Right atrium auricular region (tissue), 2 donors: ENCODE measurements around the gene ROBO2. TPM values are rescaled to one million over a fixed set of nuclear protein-coding genes. Genes with fewer than 3 reads are reported as not detected.

Experiments used
- DNase-seq: peaks from one replicate; pipeline ENCODE4 v3.0.0-alpha.2; 2019; ENCODE audit warnings: low spot score
- H3K27ac ChIP-seq, 2 donors: fragments of 200-600 bp; sonication (generic); 1 replicate in 1 of 2; 2 replicates in 1 of 2; pipeline ENCODE4 v1.5.1; 2016 to 2019
- H3K27me3 ChIP-seq, 2 donors: fragments of 200-600 bp; sonication (generic); one replicate each; pipeline versions ENCODE4 v1.5.1 to v1.6.0; 2017 to 2019
- H3K36me3 ChIP-seq: fragments of 200-600 bp; sonication (generic); one replicate; pipeline ENCODE4 v1.5.1; 2016
- H3K4me1 ChIP-seq, 2 donors: fragments of 200-600 bp; sonication (generic); one replicate each; pipeline versions ENCODE4 v1.5.1 to v1.6.0; 2017 to 2019
- H3K4me3 ChIP-seq, 2 donors: fragments of 200-600 bp; sonication (generic); 1 replicate in 1 of 2; 2 replicates in 1 of 2; pipeline ENCODE4 v1.5.1; 2017 to 2019; ENCODE audit warnings: mild to moderate bottlenecking in 1 of 2, moderate library complexity in 1 of 2
- H3K9me3 ChIP-seq, 2 donors: fragments of 200-600 bp; sonication (generic); one replicate each; pipeline ENCODE4 v1.5.1; 2019
- CTCF ChIP-seq, 2 donors: fragments of 200-600 bp; sonication (generic); IDR thresholded peaks; one replicate each; pipeline ENCODE4 v1.5.1; 2019; ENCODE audit warnings: antibody characterized with exemption in 2 of 2
- total RNA-seq, 2 donors: library from RNA; depleted of rRNA; stranded (reverse); fragments of >200 nt; gene quantifications; one replicate each; pipeline ENCODE4 v1.1.0, GENCODE V29; 2016

ROBO2 gene
- total RNA-seq, result 1 to 10 TPM in 1 of 2 donors, not detected in 1; 2.5 TPM

GRCh38 chr3:77039606-77040171, at the start of gene ROBO2:
TSS of gene ROBO2 (plus strand) at chr3:77040099. CDS start at chr3:77040786, 687 bp downstream.
- no peak for TF ChIP-seq CTCF (IDR thresholded peaks at IDR 0.05)
- no peaks in the 10 kb centered on the region for H3K36me3 ChIP-seq
- DNase-seq, result no peak
- H3K27me3 ChIP-seq, result peaks cover 0 to 5% of the 10 kb centered on the region in 2 donors
- H3K27ac ChIP-seq, result no peak within 1 kb of the TSS
- H3K4me3 ChIP-seq, result peak within 1 kb of the TSS; percentile 34 to 54
- H3K9me3 ChIP-seq, result no peaks in the 10 kb centered on the region
- peaks cover 0 to 23% of the 10 kb centered on the region in 2 donors for H3K4me1 ChIP-seq

GRCh38 chr3:76990606-76991005, 49.3 kb upstream of the ROBO2 start:
- H3K36me3 ChIP-seq, result no peaks in the 10 kb centered on the region
- no peaks in the 10 kb centered on the region for H3K27me3 ChIP-seq
- H3K27ac ChIP-seq, result no peak overlapping the region
- no peak for TF ChIP-seq CTCF (IDR thresholded peaks at IDR 0.05)
- H3K9me3 ChIP-seq, result no peaks in the 10 kb centered on the region
- DNase-seq, result no peak
- no peaks in the 10 kb centered on the region for H3K4me1 ChIP-seq
- no peak overlapping the region for H3K4me3 ChIP-seq

GRCh38 chr3:76991165-76991564, 48.7 kb upstream of the ROBO2 start:
- H3K27me3 ChIP-seq, result no peaks in the 10 kb centered on the region
- no peaks in the 10 kb centered on the region for H3K9me3 ChIP-seq
- DNase-seq, result no peak
- no peak overlapping the region for H3K27ac ChIP-seq
- no peak for TF ChIP-seq CTCF (IDR thresholded peaks at IDR 0.05)
- no peaks in the 10 kb centered on the region for H3K4me1 ChIP-seq
- H3K4me3 ChIP-seq, result no peak overlapping the region
- no peaks in the 10 kb centered on the region for H3K36me3 ChIP-seq

- H3K27me3 ChIP-seq, result no peaks in the 10 kb centered on the region
- TF ChIP-seq CTCF (IDR thresholded peaks at IDR 0.05), result no peak
- no peaks in the 10 kb centered on the region for H3K36me3 ChIP-seq
- no peak overlapping the region for H3K4me3 ChIP-seq
- no peaks in the 10 kb centered on the region for H3K9me3 ChIP-seq
- DNase-seq, result no peak
- H3K4me1 ChIP-seq, result no peaks in the 10 kb centered on the region
- H3K27ac ChIP-seq, result no peak overlapping the region
These were observed 42.2 kb upstream of the ROBO2 start for GRCh38 chr3:76997733-76998132.

- Histone ChIP-seq H3K27ac (no peak overlapping the region), H3K9me3 (no peaks in the 10 kb centered on the region), H3K4me3 (no peak overlapping the region), H3K27me3 (no peaks in the 10 kb centered on the region), H3K36me3 (no peaks in the 10 kb centered on the region), H3K4me1 (no peaks in the 10 kb centered on the region)
- DNase-seq, result no peak
- no peak for TF ChIP-seq CTCF (IDR thresholded peaks at IDR 0.05)
These were observed 41.3 kb upstream of the ROBO2 start for GRCh38 chr3:76998555-76998954.
